IMR-90 (cell line): Measurements from ENCODE around the gene PTPRN2. TPM values are rescaled to one million over a fixed set of nuclear protein-coding genes. Genes with fewer than 3 reads are reported as not detected.
A peak's percentile ranks its signal among the peaks of the same experiment; 100 is the strongest.

ENCODE experiments used
- ATAC-seq: fragments of 200-7000 bp; cut with Tn5 transposase; 2 replicates; pipeline ENCODE4 v1.9.1; 2020; ENCODE audit warnings: low read depth, mild to moderate bottlenecking, moderate library complexity
- BruUV-seq: library from RNA; stranded (reverse); fragments of 400-500 nt; replicated peaks from 2 replicates; lab custom pipeline; 2021; lab: Mats Ljungman, UMichigan
- CTCF ChIA-PET: fragments of 300-600 bp; formaldehyde crosslinking; extraction: SDS; loops from one replicate; lab custom pipeline; 2021; ENCODE audit warnings: antibody characterized with exemption; lab: Yijun Ruan, JAX
- POLR2A ChIA-PET: fragments of 300-600 bp; sonication (Branson Sonifier 250); formaldehyde crosslinking; loops from one replicate; lab custom pipeline; 2022; ENCODE audit warnings: antibody characterized with exemption; ENCODE audit not compliant: unreplicated experiment; lab: Charles Lee
- DNase-seq: peaks from one replicate; pipeline ENCODE4 v3.0.0; 2013
- H2AFZ ChIP-seq: replicated peaks from 2 replicates; pipeline ENCODE3; 2013; ENCODE audit warnings: low read length, mild to moderate bottlenecking; ENCODE audit not compliant: poor library complexity
- H2AK5ac ChIP-seq: 2 replicates; pipeline ENCODE4 v1.6.1; 2013; ENCODE audit warnings: low read depth, low read length, inconsistent platforms
- H2AK9ac ChIP-seq: replicated peaks from 2 replicates; pipeline ENCODE3; 2013; ENCODE audit warnings: mild to moderate bottlenecking, low read depth, low read length, moderate library complexity; ENCODE audit not compliant: poor library complexity
- H2BK120ac ChIP-seq: 2 replicates; pipeline ENCODE4 v1.6.1; 2013; ENCODE audit warnings: low read depth, low read length, inconsistent platforms
- H2BK15ac ChIP-seq: 3 replicates; pipeline ENCODE4 v1.6.1; 2013; ENCODE audit warnings: low read depth, low read length, inconsistent platforms
- H2BK20ac ChIP-seq: 2 replicates; pipeline ENCODE4 v1.6.1; 2013; ENCODE audit warnings: low read depth, mild to moderate bottlenecking, inconsistent platforms, low read length, moderate library complexity
- H2BK5ac ChIP-seq: 2 replicates; pipeline ENCODE4 v1.6.1; 2013; ENCODE audit warnings: mild to moderate bottlenecking, low read depth, low read length, inconsistent platforms; ENCODE audit not compliant: poor library complexity, severe bottlenecking
- H3K14ac ChIP-seq: replicated peaks from 2 replicates; pipeline ENCODE4 v1.6.1; 2013; ENCODE audit warnings: low read depth, low read length, inconsistent platforms
- H3K18ac ChIP-seq: 2 replicates; pipeline ENCODE4 v1.6.1; 2013; ENCODE audit warnings: low read depth, low read length, control low read depth
- H3K23ac ChIP-seq: 2 replicates; pipeline ENCODE4 v1.6.1; 2013; ENCODE audit warnings: low read depth, low read length, inconsistent platforms
- H3K27ac ChIP-seq: 2 replicates; pipeline ENCODE4 v1.5.1; 2013; ENCODE audit warnings: mild to moderate bottlenecking, control low read depth, low read length; ENCODE audit not compliant: insufficient read depth
- H3K27me3 ChIP-seq: 2 replicates; pipeline ENCODE4 v1.6.1; 2013; ENCODE audit warnings: low read length; ENCODE audit not compliant: control insufficient read depth, insufficient read depth
- H3K36me3 ChIP-seq: 2 replicates; pipeline ENCODE4 v1.6.1; 2013; ENCODE audit warnings: low read length, mixed read lengths; ENCODE audit not compliant: control insufficient read depth, insufficient read depth
- H3K4ac ChIP-seq: 2 replicates; pipeline ENCODE4 v1.6.1; 2013; ENCODE audit warnings: low read depth, low read length, inconsistent platforms
- H3K4me1 ChIP-seq: 2 replicates; pipeline ENCODE4 v1.6.1; 2013; ENCODE audit warnings: low read length, mixed read lengths; ENCODE audit not compliant: control insufficient read depth, insufficient read depth
- H3K4me2 ChIP-seq: 2 replicates; pipeline ENCODE4 v1.6.1; 2013; ENCODE audit warnings: low read depth, mild to moderate bottlenecking, control low read depth, low read length, moderate library complexity
- H3K4me3 ChIP-seq: 2 replicates; pipeline ENCODE4 v1.5.1; 2013; ENCODE audit warnings: low read depth, mild to moderate bottlenecking, control low read depth, low read length, moderate library complexity; ENCODE audit not compliant: insufficient read depth
- H3K56ac ChIP-seq: 2 replicates; pipeline ENCODE4 v1.6.1; 2013; ENCODE audit warnings: low read length, inconsistent platforms; ENCODE audit not compliant: insufficient read depth; ENCODE audit errors: extremely low read depth
- H3K79me1 ChIP-seq, 2 experiments: 2 replicates each; pipeline ENCODE4 v1.6.1; 2013; ENCODE audit warnings: low read length in 2 of 2, inconsistent platforms in 1 of 2, low read depth in 1 of 2
- H3K9ac ChIP-seq: 2 replicates; pipeline ENCODE4 v1.6.1; 2013; ENCODE audit warnings: low read depth, low read length, control low read depth
- H3K9me1 ChIP-seq: 2 replicates; pipeline ENCODE4 v1.6.1; 2013; ENCODE audit warnings: low read length, inconsistent platforms; ENCODE audit not compliant: insufficient read depth
- H3K9me3 ChIP-seq: 2 replicates; pipeline ENCODE4 v1.6.1; 2013; ENCODE audit warnings: low read length; ENCODE audit not compliant: control insufficient read depth, insufficient read depth
- H4K20me1 ChIP-seq: 2 replicates; pipeline ENCODE4 v1.6.1; 2013; ENCODE audit warnings: low read length, inconsistent platforms; ENCODE audit not compliant: insufficient read depth
- H4K5ac ChIP-seq: 2 replicates; pipeline ENCODE4 v1.6.1; 2013; ENCODE audit warnings: mild to moderate bottlenecking, low read depth, low read length, control low read depth
- H4K8ac ChIP-seq, 2 experiments: 2 replicates each; pipeline ENCODE4 v1.6.1; 2013; ENCODE audit warnings: low read depth in 2 of 2, low read length in 2 of 2, control low read depth in 1 of 2, inconsistent platforms in 1 of 2
- H4K91ac ChIP-seq: 2 replicates; pipeline ENCODE4 v1.6.1; 2013; ENCODE audit warnings: low read depth, low read length, inconsistent platforms; ENCODE audit not compliant: insufficient read depth
- BHLHE40 ChIP-seq: fragments of 150-350 bp; IDR thresholded peaks from 2 replicates; pipeline ENCODE4 v1.6.1; 2016; ENCODE audit warnings: mild to moderate bottlenecking, low read depth, low read length
- CHD1 ChIP-seq: IDR thresholded peaks from 2 replicates; pipeline ENCODE4 v1.6.1; 2012; ENCODE audit warnings: low read depth, low read length, improper control_type of control experiment
- FOS ChIP-seq: fragments of 150-350 bp; IDR thresholded peaks from 2 replicates; pipeline ENCODE4 v1.6.1; 2016; ENCODE audit warnings: low read depth, low read length
- MAFK ChIP-seq: IDR thresholded peaks from 2 replicates; pipeline ENCODE4 v1.6.1; 2012; ENCODE audit warnings: low read depth, low read length, improper control_type of control experiment
- MAZ ChIP-seq: IDR thresholded peaks from 2 replicates; pipeline ENCODE4 v1.6.1; 2012; ENCODE audit warnings: low read depth, mild to moderate bottlenecking, low read length, improper control_type of control experiment, moderate library complexity, borderline replicate concordance
- MXI1 ChIP-seq: IDR thresholded peaks from 2 replicates; pipeline ENCODE4 v1.6.1; 2012; ENCODE audit warnings: low read depth, mild to moderate bottlenecking, low read length, moderate library complexity, borderline replicate concordance
- NFE2L2 ChIP-seq: fragments of 150-350 bp; IDR thresholded peaks from 2 replicates; pipeline ENCODE4 v1.6.1; 2016; ENCODE audit warnings: low read depth, mild to moderate bottlenecking, low read length
- RAD21 ChIP-seq: IDR thresholded peaks from 2 replicates; pipeline ENCODE4 v1.6.1; 2012; ENCODE audit warnings: low read length, improper control_type of control experiment
- RCOR1 ChIP-seq: IDR thresholded peaks from 2 replicates; pipeline ENCODE4 v1.6.1; 2012; ENCODE audit warnings: mild to moderate bottlenecking, low read length, improper control_type of control experiment; ENCODE audit not compliant: insufficient replicate concordance
- RFX5 ChIP-seq: IDR thresholded peaks from 2 replicates; pipeline ENCODE4 v1.8.0; 2012; ENCODE audit warnings: low read depth, mild to moderate bottlenecking, low read length, moderate library complexity
- WGBS, 2 experiments: methylation state at CpG; one replicate each; pipeline versions ENCODE4 v1.1.5 to v1.1.7; 2013; ENCODE audit warnings: missing lambda C conversion rate in 2 of 2; ENCODE audit not compliant: insufficient read length in 1 of 2; ENCODE audit errors: extremely low coverage in 2 of 2; 5-methylcytosine and 5-hydroxymethylcytosine counted together
- dilution Hi-C: fragments of 300-500 bp; cut with HindIII; formaldehyde crosslinking; loops from one replicate; pipeline ENCODE4 v1.14.3; 2018; ENCODE audit warnings: low sequenced_read_pairs; ENCODE audit not compliant: unreplicated experiment
- in situ Hi-C: fragments of 300-500 bp; cut with MboI; formaldehyde crosslinking; loops from 3 replicates; pipeline ENCODE4 v1.14.3; 2019; ENCODE audit warnings: low sequenced_read_pairs, inconsistent platforms, mixed read lengths
- intact Hi-C: fragments of 100-400 bp; cut with micrococcal nuclease; formaldehyde crosslinking; loops from 2 replicates; pipeline ENCODE4 v1.10.0; 2022
- polyA plus RNA-seq, 3 experiments: library from polyadenylated mRNA; depleted of rRNA; stranded (reverse); fragments of >200 nt; gene quantifications; 2 replicates each; pipeline ENCODE4 v1.2.3, GENCODE V29; 2012; ENCODE audit warnings: low replicate concordance in 1 of 3
- total RNA-seq: library from RNA; depleted of rRNA; stranded (reverse); fragments of >200 nt; gene quantifications from 2 replicates; pipeline ENCODE4 v1.2.3, GENCODE V29; 2012
- TF ChIP-seq, protein P1 (sequence below): fragments of 150-350 bp; IDR thresholded peaks from 2 replicates; pipeline ENCODE4 v1.6.1; 2016; ENCODE audit warnings: low read depth, mild to moderate bottlenecking, low read length, moderate library complexity, borderline replicate concordance
- TF ChIP-seq, protein P2 (sequence below): fragments of 150-350 bp; IDR thresholded peaks from 2 replicates; pipeline ENCODE4 v1.6.1; 2017; ENCODE audit warnings: mild to moderate bottlenecking, antibody characterized with exemption, low read length, low read depth
- TF ChIP-seq, protein P3 (sequence below): conservative IDR thresholded peaks from 2 replicates; pipeline ENCODE4 v1.5.1; 2012; ENCODE audit warnings: mild to moderate bottlenecking, low read depth, low read length, improper control_type of control experiment

Gene PTPRN2
- total and polyA plus RNA-seq, 2 of the 4 experiments (the other 2 are of a cell fraction) = 0.03 TPM; not detected in 1

DNA sequence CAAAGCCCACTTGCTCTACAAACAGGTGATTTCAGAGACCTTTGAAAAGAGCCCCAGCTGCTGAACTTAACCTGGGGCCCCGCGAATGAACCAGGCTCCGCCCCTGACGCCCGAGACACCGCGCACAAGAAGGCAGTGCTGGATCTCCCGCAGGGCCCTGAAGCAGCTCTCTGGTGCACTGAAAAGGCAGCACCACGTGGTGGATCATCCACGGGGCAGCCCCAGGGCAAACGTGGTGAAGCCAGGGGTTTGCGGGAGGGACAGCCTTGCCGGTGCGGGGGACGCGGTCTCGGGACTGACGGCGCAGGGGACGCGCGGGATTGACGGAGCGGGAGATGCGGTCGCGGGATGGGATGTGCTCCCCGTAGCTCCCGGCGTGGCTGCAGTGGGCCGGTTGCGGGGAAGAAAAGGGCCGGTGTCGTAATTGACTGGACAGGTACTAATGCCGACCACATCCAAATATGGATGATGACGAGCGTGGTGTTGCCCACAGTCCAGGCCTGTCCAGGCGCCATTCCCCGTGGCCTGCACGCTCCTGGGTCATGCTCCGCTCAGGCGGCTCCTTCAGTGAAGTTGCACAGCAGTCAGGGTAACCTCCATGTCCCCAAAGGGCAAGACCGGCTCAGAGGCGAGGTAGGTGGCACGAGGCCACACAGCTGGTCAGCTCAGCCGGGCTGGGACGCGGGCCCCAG is 829.7 kb downstream of the PTPRN2 start:
- in situ Hi-C loops (no loop called here), intact Hi-C loops (no loop called here), dilution Hi-C loops (no loop called here)
- peak overlapping the region; percentile 16 for H2AK9ac ChIP-seq
- no peak overlapping the region for H3K4me2 ChIP-seq
- H3K27ac ChIP-seq = no peak overlapping the region
- H3K4me3 ChIP-seq = no peak overlapping the region
- no peak overlapping the region for H2AK5ac ChIP-seq
- no peak overlapping the region for H3K23ac ChIP-seq
- no peaks in the 10 kb centered on the region for H3K36me3 ChIP-seq
- H3K27me3 ChIP-seq = no peaks in the 10 kb centered on the region
- H2BK15ac ChIP-seq = no peak overlapping the region
- H3K9me3 ChIP-seq = peaks cover 41% of the 10 kb centered on the region
- no peaks in the 10 kb centered on the region for H4K20me1 ChIP-seq
- no peak overlapping the region for H3K56ac ChIP-seq
- no peak for TF ChIP-seq FOS
- no peak for TF ChIP-seq BHLHE40
- no peak for TF ChIP-seq MAZ
- TF ChIP-seq, protein P1, sequence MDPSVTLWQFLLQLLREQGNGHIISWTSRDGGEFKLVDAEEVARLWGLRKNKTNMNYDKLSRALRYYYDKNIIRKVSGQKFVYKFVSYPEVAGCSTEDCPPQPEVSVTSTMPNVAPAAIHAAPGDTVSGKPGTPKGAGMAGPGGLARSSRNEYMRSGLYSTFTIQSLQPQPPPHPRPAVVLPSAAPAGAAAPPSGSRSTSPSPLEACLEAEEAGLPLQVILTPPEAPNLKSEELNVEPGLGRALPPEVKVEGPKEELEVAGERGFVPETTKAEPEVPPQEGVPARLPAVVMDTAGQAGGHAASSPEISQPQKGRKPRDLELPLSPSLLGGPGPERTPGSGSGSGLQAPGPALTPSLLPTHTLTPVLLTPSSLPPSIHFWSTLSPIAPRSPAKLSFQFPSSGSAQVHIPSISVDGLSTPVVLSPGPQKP = no peak
- TF ChIP-seq NFE2L2 = no peak
- TF ChIP-seq, protein P2, sequence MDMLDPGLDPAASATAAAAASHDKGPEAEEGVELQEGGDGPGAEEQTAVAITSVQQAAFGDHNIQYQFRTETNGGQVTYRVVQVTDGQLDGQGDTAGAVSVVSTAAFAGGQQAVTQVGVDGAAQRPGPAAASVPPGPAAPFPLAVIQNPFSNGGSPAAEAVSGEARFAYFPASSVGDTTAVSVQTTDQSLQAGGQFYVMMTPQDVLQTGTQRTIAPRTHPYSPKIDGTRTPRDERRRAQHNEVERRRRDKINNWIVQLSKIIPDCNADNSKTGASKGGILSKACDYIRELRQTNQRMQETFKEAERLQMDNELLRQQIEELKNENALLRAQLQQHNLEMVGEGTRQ = no peak
- TF ChIP-seq RCOR1 = no peak
- no peak for TF ChIP-seq MXI1
- no peak for TF ChIP-seq MAFK
- TF ChIP-seq CHD1 = no peak
- no peak for TF ChIP-seq RFX5
- TF ChIP-seq, protein P3, sequence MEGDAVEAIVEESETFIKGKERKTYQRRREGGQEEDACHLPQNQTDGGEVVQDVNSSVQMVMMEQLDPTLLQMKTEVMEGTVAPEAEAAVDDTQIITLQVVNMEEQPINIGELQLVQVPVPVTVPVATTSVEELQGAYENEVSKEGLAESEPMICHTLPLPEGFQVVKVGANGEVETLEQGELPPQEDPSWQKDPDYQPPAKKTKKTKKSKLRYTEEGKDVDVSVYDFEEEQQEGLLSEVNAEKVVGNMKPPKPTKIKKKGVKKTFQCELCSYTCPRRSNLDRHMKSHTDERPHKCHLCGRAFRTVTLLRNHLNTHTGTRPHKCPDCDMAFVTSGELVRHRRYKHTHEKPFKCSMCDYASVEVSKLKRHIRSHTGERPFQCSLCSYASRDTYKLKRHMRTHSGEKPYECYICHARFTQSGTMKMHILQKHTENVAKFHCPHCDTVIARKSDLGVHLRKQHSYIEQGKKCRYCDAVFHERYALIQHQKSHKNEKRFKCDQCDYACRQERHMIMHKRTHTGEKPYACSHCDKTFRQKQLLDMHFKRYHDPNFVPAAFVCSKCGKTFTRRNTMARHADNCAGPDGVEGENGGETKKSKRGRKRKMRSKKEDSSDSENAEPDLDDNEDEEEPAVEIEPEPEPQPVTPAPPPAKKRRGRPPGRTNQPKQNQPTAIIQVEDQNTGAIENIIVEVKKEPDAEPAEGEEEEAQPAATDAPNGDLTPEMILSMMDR = no peak
- TF ChIP-seq RAD21 = no peak
- ATAC-seq = no peak
- no peaks in the 10 kb centered on the region for H3K79me1 ChIP-seq
- H4K8ac ChIP-seq = no peak overlapping the region
- ChIA-PET CTCF (no interaction called here), POLR2A (no interaction called here)
- no peak overlapping the region for H3K4ac ChIP-seq
- WGBS, 2 experiments = 80% methylated on average over 36 of the region's 48 CpGs; no CpG with 5 or more reads in 1 of the 2 experiments
- no peaks in the 10 kb centered on the region for H3K4me1 ChIP-seq
- H3K14ac ChIP-seq = no peak overlapping the region
- no peak overlapping the region for H2BK120ac ChIP-seq
- no peak overlapping the region for H4K91ac ChIP-seq
- no peak overlapping the region for H2BK5ac ChIP-seq
- H2BK20ac ChIP-seq = no peak overlapping the region
- H2AFZ ChIP-seq = no peak overlapping the region
- H3K9ac ChIP-seq = no peak overlapping the region
- no TSS peak for BruUV-seq
- no peak overlapping the region for H3K18ac ChIP-seq
- no peak for DNase-seq
- H3K9me1 ChIP-seq = no peaks in the 10 kb centered on the region
- no peak overlapping the region for H4K5ac ChIP-seq
